Kidney epithelial cell (primary cell): ENCODE results near the gene ATXN1. TPM values are rescaled to one million over a fixed set of nuclear protein-coding genes. Genes with fewer than 3 reads are reported as not detected.

Experiments
- DNase-seq: peaks from one replicate; pipeline ENCODE4 v3.0.0-alpha.2; 2010; ENCODE audit warnings: low read depth
- H3K27me3 ChIP-seq: 2 replicates; pipeline ENCODE4 v1.6.0; 2011; ENCODE audit warnings: low read length; ENCODE audit not compliant: control insufficient read depth, insufficient read depth
- H3K36me3 ChIP-seq: 2 replicates; pipeline ENCODE4 v1.5.1; 2011; ENCODE audit warnings: low read length; ENCODE audit not compliant: control insufficient read depth, insufficient read depth
- H3K4me3 ChIP-seq: 2 replicates; pipeline ENCODE4 v1.5.1; 2011; ENCODE audit warnings: low read depth, mild to moderate bottlenecking, control low read depth, low read length
- total RNA-seq: library from RNA; depleted of rRNA; stranded (reverse); fragments of >200 nt; gene quantifications from 2 replicates; pipeline ENCODE4 v1.2.3, GENCODE V29; 2015
- TF ChIP-seq, protein P1 (sequence below): IDR thresholded peaks from 2 replicates; pipeline ENCODE4 v1.5.1; 2011; ENCODE audit warnings: mild to moderate bottlenecking, moderate library complexity, low read length, control low read depth, inconsistent platforms; ENCODE audit not compliant: insufficient read depth, poor library complexity, severe bottlenecking

The ATXN1 gene
- total RNA-seq, 1 donor from 2014 or later = 12.5 TPM

GRCh38 chr6:16288163-16288562, 473.1 kb downstream of the ATXN1 start:
- DNase-seq = no peak
- TF ChIP-seq, protein P1, sequence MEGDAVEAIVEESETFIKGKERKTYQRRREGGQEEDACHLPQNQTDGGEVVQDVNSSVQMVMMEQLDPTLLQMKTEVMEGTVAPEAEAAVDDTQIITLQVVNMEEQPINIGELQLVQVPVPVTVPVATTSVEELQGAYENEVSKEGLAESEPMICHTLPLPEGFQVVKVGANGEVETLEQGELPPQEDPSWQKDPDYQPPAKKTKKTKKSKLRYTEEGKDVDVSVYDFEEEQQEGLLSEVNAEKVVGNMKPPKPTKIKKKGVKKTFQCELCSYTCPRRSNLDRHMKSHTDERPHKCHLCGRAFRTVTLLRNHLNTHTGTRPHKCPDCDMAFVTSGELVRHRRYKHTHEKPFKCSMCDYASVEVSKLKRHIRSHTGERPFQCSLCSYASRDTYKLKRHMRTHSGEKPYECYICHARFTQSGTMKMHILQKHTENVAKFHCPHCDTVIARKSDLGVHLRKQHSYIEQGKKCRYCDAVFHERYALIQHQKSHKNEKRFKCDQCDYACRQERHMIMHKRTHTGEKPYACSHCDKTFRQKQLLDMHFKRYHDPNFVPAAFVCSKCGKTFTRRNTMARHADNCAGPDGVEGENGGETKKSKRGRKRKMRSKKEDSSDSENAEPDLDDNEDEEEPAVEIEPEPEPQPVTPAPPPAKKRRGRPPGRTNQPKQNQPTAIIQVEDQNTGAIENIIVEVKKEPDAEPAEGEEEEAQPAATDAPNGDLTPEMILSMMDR = no peak
- Histone ChIP-seq H3K27me3 (no peaks in the 10 kb centered on the region), H3K36me3 (no peaks in the 10 kb centered on the region), H3K4me3 (no peak overlapping the region)

DNA sequence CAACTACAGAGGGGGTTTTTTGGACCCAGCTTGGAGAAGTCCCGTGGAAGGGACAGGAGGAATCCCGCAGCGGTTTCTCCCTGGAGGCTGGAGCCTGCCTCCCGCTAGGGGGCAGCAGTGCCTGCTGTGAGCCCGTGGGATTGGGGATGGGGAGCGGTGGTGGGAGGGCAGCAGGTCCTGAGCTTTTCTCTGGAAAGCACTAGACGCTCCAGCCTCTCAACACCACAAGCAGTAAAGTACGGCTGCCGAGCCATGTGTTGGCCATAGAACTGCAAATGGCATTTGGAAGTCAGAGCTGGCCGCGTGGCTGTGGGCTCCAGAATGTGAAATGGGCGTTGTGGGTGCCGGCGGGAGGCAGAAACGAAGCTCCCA, 475.1 kb downstream of the ATXN1 start:
- Histone ChIP-seq H3K36me3 (no peaks in the 10 kb centered on the region), H3K27me3 (no peaks in the 10 kb centered on the region), H3K4me3 (no peak overlapping the region)
- TF ChIP-seq, protein P1 = peak; percentile 90
- DNase-seq = no peak

DNA sequence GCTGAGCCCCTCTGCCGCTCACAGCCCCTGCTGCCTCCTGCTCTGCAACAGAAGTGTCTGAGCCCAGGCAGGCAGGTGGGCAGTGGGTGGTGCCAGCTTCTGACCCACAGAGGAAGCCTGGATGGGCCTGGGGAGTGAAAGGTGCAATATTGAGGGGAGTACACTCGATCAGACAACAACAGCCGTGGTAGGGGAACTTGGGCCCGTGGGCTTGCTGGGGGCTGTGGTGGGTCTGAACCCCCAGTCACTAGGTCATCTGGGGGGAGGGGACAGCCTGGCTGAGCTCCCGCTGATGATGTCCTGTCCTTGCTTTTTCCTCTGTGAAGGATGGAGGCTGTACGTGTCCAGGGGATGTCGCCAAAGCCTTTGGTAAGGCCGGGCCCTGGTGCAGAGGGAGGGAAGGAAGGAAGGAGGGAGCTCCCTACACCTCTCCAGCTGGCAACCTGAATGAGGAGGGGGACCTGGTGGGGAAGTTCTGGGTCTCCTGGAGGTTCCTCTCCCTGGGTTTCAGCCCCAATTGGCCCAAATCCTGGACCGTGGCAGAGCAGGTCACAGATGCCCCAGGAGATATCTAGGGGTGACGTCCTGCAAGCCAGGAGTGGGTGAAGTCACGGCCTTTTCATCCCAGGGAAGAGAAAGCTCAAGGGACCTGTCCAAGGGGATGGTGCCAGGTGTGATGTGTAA, 475.7 kb downstream of the ATXN1 start:
- TF ChIP-seq, protein P1 = no peak
- no peak overlapping the region for H3K4me3 ChIP-seq
- H3K36me3 ChIP-seq = no peaks in the 10 kb centered on the region
- DNase-seq = no peak
- no peaks in the 10 kb centered on the region for H3K27me3 ChIP-seq

DNA sequence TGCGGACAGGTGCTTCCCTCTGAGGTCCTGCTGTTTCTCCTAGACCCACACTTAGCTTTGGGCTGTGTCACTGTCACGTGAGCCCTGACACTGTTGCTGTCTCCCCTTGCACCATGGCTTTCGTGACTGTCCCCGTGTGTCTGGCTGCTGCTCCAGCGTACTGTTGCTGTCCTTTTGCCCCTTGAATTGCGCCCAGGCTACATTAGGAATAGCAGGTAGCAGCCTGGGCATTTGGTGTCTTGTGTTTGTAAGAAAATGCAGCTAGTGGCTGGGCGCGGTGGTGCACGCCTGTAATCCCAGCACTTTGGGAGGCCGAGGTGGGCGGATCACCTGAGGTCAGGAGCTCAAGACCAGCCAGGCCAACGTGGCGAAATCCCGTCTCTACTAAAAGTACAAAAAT, 476.8 kb downstream of the ATXN1 start:
- TF ChIP-seq, protein P1 = no peak
- Histone ChIP-seq H3K4me3 (no peak overlapping the region), H3K36me3 (no peaks in the 10 kb centered on the region)

GRCh38 chr6:16282370-16282769, 478.9 kb downstream of the ATXN1 start:
- TF ChIP-seq, protein P1 = no peak
- no peak overlapping the region for H3K4me3 ChIP-seq

More for the DNA sequence above, 476.8 kb downstream of the ATXN1 start:
- DNase-seq = no peak
- no peaks in the 10 kb centered on the region for H3K27me3 ChIP-seq

DNA sequence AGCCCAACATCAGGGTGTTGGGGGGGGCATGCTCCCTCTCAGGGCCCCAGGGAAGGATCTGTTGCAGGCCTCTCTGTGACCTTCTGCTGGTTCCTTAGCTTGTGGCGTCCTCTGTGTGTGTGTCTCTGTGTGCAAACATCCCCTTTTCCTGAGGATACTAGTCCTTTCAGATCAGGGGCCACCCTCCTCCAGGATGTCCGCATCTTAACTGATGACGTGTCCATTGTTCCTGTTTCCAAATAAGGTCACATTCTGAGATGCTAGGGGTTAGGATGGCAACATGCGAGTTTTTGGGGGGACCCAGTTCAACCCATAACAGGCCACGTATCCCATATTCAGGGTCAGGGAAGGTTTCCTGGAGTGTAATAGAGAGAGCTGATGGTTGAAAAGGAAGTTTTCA, 482.0 kb downstream of the ATXN1 start:
- no peak for DNase-seq
- no peaks in the 10 kb centered on the region for H3K27me3 ChIP-seq
- no peak overlapping the region for H3K4me3 ChIP-seq
- TF ChIP-seq, protein P1 = no peak
- H3K36me3 ChIP-seq = no peaks in the 10 kb centered on the region

More at GRCh38 chr6:16282370-16282769, 478.9 kb downstream of the ATXN1 start:
- H3K36me3 ChIP-seq = no peaks in the 10 kb centered on the region
- H3K27me3 ChIP-seq = no peaks in the 10 kb centered on the region
- DNase-seq = no peak
